Left kidney (tissue), 2 donors: ENCODE results near the gene TMEM178B. TPM values are rescaled to one million over a fixed set of nuclear protein-coding genes. Genes with fewer than 3 reads are reported as not detected.

ENCODE experiments used
- DNase-seq: peaks from one replicate; pipeline ENCODE4 v3.0.0-alpha.2; 2013
- polyA plus RNA-seq: library from polyadenylated mRNA; unstranded; fragments of 120-200 nt; gene quantifications from one replicate; pipeline ENCODE4 v1.2.1, GENCODE V29; 2013; ENCODE audit not compliant: insufficient read length

The TMEM178B gene
- polyA plus RNA-seq, 1 donor = 0.52 TPM

GRCh38 chr7:141431140-141431479, 357.2 kb downstream of the TMEM178B start:
- no peak for DNase-seq

- no peak for DNase-seq
These were observed 357.8 kb downstream of the TMEM178B start for GRCh38 chr7:141431711-141432110.

GRCh38 chr7:141433698-141434097, 359.8 kb downstream of the TMEM178B start:
- no peak for DNase-seq

GRCh38 chr7:141436139-141436538, 362.3 kb downstream of the TMEM178B start:
- DNase-seq = no peak

- no peak for DNase-seq
These were observed 362.8 kb downstream of the TMEM178B start for GRCh38 chr7:141436575-141437075.

- no peak for DNase-seq
These were observed 365.3 kb downstream of the TMEM178B start for GRCh38 chr7:141439164-141439563.

- no peak for DNase-seq
These were observed 365.9 kb downstream of the TMEM178B start for GRCh38 chr7:141439776-141440175.

- DNase-seq = no peak
These were observed 368.2 kb downstream of the TMEM178B start for GRCh38 chr7:141441837-141442627.

- DNase-seq = no peak
These were observed 368.9 kb downstream of the TMEM178B start for GRCh38 chr7:141442781-141443180.

GRCh38 chr7:141444961-141445360, 371.1 kb downstream of the TMEM178B start:
- DNase-seq = no peak

GRCh38 chr7:141451232-141451631, 377.4 kb downstream of the TMEM178B start:
- no peak for DNase-seq

GRCh38 chr7:141452911-141453310, 379.0 kb downstream of the TMEM178B start:
- DNase-seq = no peak

GRCh38 chr7:141454338-141454737, 380.5 kb downstream of the TMEM178B start:
- no peak for DNase-seq

GRCh38 chr7:141455723-141456122, 381.9 kb downstream of the TMEM178B start:
- DNase-seq = no peak

GRCh38 chr7:141456298-141456697, 382.4 kb downstream of the TMEM178B start:
- DNase-seq = no peak

GRCh38 chr7:141456711-141457110, 382.8 kb downstream of the TMEM178B start:
- DNase-seq = no peak

- DNase-seq = no peak
These were observed 387.2 kb downstream of the TMEM178B start for GRCh38 chr7:141460781-141461715.

- DNase-seq = no peak
These were observed 388.1 kb downstream of the TMEM178B start for GRCh38 chr7:141461924-141462323.

GRCh38 chr7:141462958-141463357, 389.1 kb downstream of the TMEM178B start:
- DNase-seq = no peak

- DNase-seq = no peak
These were observed 390.1 kb downstream of the TMEM178B start for GRCh38 chr7:141463986-141464385.

GRCh38 chr7:141464551-141464950, 390.7 kb downstream of the TMEM178B start:
- no peak for DNase-seq

GRCh38 chr7:141466151-141466904, 392.5 kb downstream of the TMEM178B start:
- DNase-seq = no peak
